HK-2 (cell line): Measurements from ENCODE around the gene PHLPP1.

ENCODE experiments used
- DNase-seq: peaks from one replicate; pipeline ENCODE4 v3.0.0-alpha.2; 2018; ENCODE audit not compliant: unreplicated experiment

PHLPP1 gene

DNA sequence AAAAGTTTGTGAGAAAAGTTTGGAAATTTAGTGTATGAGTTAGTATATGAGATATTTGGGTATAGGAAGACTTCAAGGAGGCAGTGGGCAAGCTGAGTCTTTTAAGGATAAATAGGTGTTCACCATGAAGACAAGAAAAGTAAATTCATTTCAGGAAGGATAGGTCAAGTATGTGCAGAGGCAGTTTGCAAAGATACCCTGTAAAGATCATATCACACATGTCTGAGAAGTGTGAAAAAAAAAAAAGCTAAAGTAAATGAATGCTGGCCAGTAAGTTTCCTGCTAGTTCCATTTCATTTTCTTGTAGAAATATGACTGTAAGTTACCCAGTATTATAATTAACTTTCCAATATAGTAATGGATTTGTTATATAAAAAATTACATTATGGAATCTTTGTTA is 131.0 kb downstream of the PHLPP1 start:
- no peak for DNase-seq

- no peak for DNase-seq
Observed at GRCh38 chr18:62847081-62847480, 131.7 kb downstream of the PHLPP1 start.

DNA sequence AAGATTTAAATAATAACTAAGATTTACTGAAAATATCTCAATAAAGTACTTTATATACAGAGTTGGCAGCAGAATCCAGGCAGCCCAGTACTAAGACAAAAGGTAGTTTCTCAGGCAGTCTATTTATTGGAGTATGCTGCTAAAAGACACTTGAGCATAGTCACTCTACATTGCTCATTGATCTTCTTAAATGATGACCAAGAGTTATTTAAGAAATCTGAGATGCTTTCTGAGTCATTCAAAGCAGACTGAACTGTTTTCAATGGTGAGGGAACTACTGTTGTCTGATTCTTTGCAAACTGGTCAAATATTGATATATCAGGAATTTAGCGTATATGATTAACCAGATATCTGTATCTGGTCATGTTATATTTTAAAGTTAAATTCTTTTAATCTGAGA is 133.6 kb downstream of the PHLPP1 start:
- DNase-seq, result no peak

- DNase-seq, result no peak
Observed at GRCh38 chr18:62850619-62851306, 135.4 kb downstream of the PHLPP1 start.

- no peak for DNase-seq
Observed at GRCh38 chr18:62852851-62853250, 137.5 kb downstream of the PHLPP1 start.

DNA sequence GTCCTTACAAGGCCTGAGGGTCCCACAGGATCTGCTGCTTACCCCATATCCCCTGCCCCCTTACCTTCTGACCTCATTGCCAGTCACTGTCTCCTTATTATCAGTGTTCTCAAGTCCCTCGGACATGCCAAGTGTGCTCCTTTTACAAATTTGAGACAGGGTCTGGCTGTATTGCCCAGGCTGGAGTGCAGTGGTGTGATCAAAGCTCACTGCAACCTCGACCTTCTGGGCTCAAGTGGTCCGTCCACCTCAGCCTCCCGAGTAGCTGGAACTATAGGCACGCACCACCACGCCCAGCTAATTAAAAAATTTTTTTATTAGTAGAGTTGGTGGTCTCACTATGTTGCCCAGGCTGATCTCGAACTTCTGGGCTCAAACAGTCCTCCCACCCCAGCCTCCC is 141.0 kb downstream of the PHLPP1 start:
- no peak for DNase-seq

DNA sequence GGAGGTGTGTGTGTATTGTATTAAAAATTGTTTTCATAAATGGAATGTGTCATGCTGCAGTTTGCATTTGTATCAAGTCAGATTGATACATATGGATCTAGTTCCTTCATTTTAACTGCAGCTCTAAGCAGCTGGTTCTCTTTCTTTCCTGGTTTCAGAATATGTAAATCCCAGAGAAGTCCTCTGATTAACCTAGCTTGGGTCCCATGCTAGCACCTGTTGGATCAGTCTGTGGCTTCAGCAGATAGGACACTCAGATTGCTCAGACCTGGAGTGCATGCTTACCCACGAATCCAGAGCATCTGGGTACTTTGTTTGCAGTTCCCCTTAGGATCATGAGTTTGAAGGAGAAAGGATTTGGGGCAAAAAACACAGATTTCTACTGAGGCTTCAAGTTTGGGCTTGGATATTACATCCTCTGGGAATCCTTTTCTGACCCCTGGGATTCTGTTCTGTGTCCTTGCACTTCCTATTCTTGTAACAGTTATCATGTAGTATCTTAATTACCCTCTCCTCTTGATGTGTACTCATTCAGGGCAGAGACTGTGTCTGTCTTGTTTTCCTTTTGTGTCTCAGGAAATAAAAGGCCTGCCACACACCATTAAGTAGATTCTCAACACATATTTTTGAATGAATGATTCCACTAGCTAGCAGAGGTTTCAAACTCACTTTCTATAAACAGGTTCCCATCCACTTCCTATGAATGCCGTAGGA is 142.1 kb downstream of the PHLPP1 start:
- DNase-seq, result no peak

DNA sequence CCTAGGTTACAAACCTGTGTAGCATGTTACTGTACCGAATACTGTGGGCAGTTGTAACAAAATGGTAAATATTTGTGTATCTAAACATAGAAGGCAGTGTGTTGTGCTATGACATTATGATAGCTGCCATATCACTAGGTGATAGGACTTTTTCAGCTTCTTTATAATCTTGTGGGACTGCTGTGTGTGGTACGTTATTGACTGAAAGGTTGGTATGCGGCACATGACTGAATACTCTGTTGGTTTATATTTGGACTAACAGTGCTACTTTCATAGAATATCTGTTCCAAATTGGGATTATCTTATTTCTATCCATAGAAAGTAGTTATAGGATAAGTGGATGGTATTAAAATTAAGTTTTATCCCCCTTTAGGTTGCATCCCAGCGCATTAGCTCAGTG is 144.7 kb downstream of the PHLPP1 start:
- no peak for DNase-seq

DNA sequence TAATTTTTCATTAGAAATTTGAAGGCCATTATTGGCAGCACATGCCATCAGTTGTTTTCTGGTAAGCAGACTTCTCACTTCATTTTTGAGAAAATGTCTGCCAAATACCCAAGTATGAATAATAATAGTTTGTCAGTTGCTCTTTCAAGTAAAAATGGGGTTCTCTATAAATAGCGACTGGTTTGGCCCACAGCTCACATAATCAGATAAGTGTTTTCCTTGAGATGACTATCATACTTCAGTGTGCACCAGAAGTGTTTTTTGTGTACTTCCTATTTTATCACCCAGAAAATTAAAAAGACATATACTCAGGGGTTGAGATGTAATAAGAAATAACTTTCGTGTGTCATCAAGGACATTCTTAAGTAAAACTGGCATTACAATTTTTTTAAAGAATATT is 147.1 kb downstream of the PHLPP1 start:
- no peak for DNase-seq

GRCh38 chr18:62863579-62864001 is 148.2 kb downstream of the PHLPP1 start:
- DNase-seq, result no peak

DNA sequence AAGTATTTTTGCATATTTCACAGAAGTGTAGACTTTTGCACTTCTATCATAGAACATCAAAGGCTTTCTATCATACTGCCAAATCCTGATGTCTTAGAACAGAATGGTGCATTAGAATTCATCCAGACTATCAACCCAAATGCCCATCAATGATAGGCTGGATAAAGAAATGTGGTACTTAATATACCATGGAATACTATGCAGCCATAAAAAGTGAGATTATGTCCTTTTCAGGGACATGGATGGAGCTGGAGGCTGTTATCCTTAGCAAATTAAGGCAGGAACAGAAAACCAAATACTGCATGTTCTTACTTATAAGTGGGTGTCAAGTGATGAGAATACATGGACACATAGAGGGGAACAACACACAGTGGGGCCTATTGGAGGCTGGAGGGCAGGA is 150.2 kb downstream of the PHLPP1 start:
- no peak for DNase-seq

- DNase-seq, result no peak
Observed at GRCh38 chr18:62867534-62867933, 152.2 kb downstream of the PHLPP1 start.

GRCh38 chr18:62868645-62869044 is 153.3 kb downstream of the PHLPP1 start:
- DNase-seq, result no peak

GRCh38 chr18:62870643-62871042 is 155.3 kb downstream of the PHLPP1 start:
- DNase-seq, result no peak

- DNase-seq, result no peak
Observed at GRCh38 chr18:62875323-62875722, 160.0 kb downstream of the PHLPP1 start.

GRCh38 chr18:62876111-62876510 is 160.8 kb downstream of the PHLPP1 start:
- DNase-seq, result no peak

DNA sequence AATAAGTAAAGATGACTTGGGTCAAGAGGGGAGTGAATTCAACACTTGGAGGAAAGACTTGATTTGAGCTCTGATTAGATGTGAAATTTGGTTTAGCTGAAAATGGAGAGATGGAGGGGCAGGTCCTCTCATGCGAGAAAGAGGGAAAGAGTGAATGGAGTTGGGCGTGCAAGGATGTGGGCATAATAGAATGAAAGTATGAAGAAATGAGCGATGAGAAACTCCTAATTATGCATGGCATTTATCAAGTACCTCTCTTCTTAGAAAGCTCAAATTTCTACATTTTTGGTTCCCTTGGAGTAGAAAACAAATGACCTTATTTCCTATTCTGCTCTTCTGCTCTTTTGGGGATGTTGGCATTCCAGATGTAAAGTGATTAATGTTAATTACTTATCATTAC is 161.5 kb downstream of the PHLPP1 start:
- DNase-seq, result no peak

GRCh38 chr18:62877411-62878221 is 162.3 kb downstream of the PHLPP1 start:
- DNase-seq, result no peak

- no peak for DNase-seq
Observed at GRCh38 chr18:62878305-62878704, 163.0 kb downstream of the PHLPP1 start.

DNA sequence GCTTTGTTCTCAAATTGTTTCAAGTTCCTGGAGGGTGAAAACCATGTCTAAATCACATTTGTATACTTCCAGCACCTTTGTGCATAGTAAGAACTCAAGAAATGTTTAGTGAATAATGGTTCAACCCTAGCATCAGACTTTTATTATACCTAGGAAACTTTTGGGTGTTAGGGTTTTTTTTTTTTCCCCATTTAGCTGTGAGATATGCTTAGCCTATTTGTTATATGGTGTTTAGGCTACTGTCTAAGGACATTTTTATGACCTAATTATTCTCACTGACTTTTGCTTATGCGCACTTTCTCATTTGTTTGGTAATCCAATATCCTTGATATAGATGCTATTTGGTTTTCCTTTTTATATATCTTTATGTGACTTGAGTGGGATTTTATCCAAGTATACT is 164.7 kb downstream of the PHLPP1 start:
- DNase-seq, result no peak

- no peak for DNase-seq
Observed at GRCh38 chr18:62880673-62881364, 165.5 kb downstream of the PHLPP1 start.

DNA sequence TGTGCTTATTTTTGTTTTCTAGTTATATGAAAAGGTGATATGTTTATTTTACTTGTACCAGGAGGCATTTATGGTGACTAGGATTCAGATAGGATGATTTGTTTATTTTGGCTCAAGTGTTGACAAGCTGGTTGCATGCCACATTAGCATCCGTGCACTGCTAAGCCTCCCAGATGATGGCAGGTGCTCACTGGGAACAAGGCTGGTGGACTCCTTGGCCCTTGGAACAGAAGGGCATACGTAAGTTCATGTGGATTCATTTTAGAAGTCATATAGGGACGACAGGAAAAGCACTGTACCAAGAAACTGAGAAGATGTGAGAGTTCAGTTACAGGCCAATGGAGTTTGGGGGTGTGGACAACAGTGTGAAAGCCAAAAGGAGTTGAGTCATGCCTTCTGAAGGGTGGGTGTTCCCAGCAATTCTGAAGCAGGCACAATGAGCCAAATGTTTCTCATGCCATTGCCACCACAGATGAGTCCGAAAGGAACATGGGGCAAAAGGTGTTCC is 166.2 kb downstream of the PHLPP1 start:
- DNase-seq, result peak; percentile 51
